Inferior parietal cortex (tissue), 1 donor: ENCODE measurements around the gene RIN3.

Experiments used
- DNase-seq: peaks from one replicate; pipeline ENCODE4 v3.0.0-alpha.2; 2016; ENCODE audit errors: extremely low spot score

Gene RIN3

DNA sequence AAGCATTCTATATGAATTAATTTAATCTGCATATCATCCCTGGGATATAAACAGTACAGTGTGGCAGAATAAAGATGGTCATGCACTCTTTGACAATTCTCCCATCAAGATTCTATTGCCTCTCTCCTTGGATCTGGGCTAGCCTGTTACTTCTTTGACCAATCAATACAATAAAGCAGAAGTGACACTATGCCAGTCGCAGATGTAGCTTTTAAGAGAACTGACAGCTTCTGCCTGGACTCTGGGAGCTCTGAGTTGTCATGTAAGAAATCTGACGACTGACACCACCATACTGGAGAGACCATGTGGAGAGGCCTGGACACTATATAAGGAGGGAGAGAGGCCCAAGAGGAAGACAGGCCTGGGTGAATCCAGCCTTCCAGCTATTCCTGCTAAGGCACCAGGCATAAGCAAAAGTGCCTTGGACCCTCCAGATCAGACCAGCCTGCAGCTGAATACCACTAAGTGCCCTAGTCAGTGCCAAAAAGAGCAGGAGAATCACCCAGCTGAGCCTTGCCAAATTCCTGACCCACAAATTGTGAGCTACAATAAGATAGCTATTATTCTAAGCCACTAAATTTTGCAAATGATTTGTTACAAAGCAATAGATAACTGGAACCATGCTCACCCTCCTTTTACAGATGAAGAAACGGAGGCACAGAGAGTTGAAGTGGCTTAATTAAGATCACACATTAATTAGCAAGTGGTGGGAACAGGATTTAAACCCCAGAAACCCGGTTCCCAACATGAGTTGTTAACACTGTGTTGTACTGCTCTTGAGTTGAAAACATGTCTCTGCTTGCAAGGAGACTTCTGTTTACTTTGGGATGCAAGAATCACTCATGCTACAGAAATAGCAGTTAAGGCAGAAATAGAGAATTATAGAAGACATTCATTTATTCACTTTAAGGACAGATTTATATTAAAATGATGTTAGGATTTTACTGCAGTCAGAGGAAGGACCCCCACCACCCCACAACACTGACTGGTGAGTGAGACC, 84.6 kb downstream of the RIN3 start:
- no peak for DNase-seq

DNA sequence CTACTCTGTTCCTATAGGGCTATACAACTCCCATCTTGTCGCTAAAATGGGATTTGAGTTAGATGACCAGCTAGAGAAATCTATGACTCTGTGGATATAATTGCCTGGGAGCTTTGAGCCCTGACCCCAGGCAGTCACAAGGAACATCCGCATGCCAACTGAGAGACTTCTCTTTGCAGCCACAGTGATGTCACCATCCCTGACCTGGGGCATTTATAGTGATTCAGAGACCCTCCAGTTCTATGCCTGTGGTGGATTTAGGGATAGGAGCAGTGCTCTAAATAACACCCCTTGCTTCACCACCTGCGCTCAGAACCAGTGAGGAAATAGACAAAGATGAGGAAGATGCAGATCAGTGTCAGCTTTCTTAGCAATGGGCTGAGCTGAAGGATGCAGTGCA, 86.2 kb downstream of the RIN3 start:
- DNase-seq = no peak

DNA sequence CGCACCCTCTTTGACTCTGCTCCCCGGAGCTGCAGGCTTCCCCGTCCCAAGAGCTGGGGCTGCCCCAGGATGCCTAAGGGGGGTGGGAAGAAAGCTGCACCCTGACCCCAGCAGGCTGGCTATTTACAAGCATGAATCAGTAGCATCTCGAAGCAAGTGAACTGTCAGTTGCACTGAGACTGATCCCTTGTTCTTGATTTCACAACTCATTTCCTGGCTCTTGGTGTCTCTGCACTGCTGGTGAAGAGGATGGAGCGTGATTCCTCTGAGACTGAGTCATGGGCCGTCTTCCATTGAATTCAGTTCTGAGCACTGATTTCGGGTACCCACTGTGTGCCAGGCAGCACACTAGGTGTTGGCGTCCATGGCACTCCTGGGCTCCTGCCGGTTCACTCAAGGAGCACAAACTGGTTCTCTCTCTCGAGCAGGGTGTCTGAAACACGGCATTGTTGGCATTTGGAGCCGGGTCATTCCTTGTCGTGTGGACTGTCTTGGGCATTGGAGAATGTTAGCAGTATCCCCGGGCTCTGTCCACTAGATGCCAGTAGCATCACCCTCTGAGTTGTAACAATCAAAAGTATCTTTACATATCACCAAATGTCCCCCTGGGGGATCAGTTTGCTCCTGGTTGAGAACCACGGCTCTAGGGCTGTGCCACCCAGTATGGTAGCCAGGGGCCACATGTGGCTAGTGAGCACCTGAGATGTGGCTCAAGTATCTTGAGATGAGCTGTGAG, 86.9 kb downstream of the RIN3 start:
- no peak for DNase-seq

DNA sequence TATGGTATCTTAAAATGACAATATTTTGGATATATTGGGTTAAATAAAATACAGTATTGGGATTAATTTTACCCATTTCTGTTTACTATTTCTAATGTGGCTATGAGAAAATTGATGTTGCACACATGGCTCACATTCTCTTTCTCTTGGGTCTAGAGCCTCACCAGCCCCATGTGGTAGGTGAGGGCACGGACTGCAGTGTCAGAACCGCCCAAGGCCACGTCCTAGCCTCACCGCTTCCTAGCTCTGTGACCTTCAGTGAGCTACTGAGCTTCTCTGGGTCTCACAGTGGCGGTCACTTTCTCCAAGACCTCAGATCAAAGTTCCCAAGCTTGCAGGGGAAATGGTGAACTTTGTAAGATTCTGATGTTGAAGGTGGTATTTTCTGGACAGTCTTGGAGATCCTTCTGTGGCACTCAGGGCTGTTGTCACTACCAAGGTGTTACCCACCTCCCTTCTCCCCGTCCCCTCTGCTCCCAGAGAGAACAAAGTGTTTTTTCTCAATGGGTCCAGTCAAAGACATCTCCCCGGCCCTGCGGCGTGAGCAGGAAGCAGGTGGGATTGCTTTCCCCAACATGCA, 87.6 kb downstream of the RIN3 start:
- DNase-seq = no peak

DNA sequence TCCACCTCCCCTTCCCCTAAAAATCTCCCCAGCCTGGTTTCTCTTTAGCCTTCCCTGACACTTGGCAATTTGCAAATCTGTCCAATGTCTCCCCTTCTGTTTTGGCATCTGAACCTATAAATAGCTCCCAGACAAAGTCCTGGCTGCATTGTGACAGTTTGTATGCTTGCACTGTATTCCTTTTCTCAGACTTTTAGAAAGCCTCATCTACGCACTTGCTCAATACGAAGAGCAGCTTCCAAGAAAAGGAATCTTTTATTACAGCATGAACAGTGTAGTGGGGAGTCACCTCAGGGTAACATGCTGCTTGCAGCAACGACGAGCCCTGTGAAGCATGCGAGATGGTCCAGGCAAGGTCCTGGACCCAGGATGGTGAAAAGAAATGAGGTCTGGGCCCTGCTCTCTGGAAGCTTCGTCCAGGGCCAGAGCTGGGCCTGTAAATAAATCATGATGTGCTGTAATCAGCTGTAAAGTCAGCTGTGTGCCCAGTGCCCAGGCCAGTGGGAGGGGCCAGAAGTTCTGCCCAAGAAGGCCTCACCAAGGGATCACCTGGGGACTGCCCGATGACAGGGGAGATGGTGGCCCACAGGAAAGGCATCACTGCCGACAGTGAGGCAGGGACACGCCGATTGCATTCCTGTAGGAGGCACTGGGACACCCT, 88.3 kb downstream of the RIN3 start:
- no peak for DNase-seq

DNA sequence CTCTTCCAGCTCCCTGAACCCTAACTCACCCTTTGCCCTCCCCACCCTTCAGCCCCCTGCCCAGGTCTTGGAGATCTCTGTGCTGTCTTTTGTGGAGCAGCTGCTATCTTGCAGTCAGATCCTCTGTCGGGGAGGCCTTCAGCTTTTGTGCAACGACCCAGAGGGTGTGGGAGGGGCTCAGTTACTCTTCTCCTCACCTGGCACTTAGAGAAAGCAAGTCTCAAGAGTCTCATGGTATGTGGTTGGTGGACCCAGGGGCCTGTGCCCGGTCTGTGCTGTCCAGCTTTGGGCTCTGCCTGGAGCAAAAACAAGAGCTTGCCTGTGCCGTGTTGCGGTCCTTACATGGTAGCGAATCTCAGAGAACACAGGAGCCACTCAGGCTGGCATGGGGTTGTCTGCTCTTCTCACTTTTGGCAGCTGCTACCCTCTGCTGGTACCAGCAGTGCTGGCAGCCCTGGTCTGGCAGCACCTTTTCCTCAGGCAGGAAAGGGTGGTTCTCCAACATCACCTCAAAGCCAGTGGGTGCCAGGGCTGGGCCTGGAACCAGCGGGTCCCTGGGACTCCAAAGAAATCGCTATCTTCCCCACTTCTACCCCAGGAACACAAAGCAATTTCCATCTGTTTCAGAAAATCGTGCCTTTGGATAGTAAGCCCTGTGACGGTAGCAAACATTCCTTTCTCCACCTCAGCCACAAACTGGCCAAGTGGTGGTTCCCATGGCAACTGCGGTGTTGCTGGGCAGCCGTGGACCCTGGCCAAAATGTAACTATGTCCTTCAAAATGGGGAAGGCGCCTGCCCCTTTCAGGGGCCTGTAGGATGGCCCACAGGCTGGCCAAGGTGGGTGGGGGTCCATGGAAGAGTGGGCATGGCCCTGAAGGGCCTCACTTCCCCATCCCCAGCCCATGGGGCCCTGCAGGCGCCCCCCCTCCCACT, 90.0 kb downstream of the RIN3 start:
- DNase-seq = peak; percentile 54

DNA sequence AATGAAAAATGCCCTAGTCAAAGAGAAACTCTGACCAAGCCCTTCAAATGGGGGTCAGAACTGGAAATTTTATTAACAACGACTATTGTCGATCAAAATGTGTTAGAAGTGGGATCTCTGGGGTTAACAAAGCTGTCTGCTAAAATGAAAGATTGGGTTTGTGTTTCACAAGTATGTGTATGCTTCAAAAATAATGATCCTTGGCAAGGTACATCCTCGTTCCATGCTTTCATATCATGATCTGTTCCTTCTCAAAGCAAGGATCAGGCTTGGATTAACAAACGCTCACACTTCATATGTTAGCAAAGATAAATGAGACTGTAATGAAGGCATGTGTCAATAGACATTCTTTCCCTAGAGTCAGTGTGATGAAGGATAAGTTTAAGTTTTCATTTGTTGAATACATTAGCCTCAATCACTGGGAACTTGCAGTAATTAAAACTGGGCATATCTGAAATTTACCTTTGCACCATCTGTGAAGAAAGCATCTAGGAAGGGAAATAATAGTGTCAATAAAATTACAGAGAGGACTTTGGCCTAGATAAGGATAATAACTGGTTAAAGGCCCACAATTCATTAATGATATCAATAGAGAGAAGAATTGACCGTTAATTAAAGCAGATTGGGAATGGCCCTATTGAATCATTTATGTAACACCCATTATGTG, 91.8 kb downstream of the RIN3 start:
- no peak for DNase-seq

DNA sequence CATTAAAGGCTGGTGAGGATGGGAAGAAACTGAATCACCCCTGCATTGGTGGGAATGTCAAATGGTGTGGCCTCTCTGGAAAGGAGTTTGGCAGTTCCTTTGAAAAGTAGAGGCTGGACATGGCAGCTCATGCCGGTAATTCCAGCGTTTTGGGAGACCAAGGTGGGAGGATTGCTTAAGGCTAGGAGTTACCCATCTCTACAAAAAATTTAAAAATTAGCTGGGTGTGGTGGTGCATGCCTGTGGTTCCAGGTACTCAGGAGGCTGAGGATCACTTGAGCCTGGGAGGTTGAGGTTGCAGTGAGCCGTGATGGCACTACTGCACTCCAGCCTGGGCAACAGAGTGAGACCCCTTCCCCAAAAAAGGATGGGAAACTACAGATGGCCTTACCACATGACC, 93.7 kb downstream of the RIN3 start:
- DNase-seq = no peak

DNA sequence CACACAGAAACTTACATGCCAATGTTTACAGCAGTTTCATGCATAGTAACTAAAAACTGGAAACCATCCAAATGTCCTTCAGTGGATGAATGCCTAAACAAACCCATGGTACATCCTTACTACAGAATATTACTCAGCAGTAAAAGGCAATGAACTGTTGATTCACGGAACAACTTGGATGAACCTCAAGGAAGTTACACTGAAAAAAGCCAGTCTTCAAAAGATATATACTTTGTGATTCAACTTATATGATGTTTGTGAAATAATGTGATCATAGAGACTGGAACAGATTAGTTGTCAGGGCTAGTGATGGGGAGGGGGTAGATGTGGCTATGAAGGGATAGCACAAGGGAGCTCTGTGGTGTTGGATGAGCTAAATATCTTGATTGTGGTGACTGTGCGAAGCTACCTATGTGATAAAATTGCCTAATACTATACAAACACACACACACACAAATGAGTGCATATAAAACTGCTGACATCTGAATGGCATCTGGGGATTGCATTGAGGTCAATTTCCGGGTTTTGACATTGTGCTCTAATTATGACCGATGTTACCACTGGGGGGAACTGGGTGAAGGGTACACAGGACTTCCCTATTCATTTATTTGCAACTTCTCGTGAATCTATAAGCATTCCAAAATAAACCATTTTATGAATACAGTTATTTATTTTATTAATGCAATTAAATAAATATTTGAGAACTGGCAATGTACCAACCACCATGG, 94.3 kb downstream of the RIN3 start:
- no peak for DNase-seq

DNA sequence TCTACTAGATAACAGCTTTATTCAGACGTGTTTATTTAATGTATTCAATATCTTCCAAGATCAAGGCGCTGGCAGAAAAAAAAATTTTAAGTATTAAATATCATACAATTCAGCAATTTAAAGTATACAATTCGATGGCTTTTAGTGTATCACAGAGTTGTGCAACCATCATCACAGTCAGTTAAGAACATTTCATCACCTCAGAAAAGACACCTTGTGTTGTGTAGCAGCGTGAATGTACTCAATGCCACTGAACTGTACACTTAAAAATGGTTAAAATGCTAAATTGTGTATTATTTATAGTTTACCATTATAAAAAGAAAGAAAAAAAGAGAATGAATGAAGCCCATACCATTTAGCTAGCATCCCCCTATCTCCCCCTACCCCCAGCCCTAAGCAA, 96.4 kb downstream of the RIN3 start:
- DNase-seq = no peak

DNA sequence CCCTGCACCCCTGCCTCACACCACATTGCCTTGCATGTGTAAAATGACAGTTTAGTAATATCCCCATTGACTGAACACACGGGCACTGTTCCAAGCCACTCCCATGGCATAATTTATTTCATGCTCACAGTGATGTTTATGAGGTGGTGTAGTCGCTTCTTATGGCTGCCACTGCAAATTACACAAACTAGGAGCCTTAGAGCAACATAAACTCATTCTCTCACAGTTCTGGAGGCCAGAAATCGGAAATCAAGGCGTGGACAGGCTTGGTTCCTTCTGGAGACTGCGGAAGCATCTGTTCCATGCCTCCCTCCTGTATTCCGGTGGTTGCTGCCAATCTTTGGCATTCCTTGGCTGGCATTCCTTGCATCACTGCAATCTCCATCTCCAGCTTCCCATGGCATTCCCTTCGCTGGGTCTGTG, 97.3 kb downstream of the RIN3 start:
- no peak for DNase-seq

DNA sequence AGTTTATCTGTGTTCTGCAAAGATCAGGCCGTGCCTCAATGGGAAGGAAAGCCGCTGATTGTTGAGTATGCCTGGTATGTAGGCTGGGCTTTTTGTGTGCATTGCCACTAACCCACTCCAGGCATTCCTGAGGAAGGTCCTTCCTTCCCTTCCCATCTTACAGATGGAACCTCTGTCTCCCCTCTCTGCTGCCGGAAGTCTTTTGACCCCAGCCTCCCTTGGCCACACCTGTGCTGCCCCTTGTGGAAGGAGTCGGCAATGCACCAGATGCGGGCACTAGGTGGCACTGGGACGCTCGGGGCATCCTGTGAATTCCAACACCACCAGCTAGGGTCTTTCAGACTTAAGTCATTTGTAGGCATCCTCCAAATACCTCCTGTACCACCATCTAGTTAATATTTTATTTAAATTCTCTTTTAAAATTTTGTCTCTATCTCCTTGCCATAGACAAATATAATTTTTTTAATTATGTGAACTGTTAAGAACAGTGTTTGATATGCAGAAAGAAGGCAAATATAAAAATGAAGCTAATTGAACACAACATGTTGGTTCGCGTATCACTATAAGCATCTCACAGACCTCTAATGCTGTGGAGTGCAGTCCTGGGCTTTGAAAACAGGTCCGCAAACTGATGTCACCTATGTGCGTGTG, 99.6 kb downstream of the RIN3 start:
- DNase-seq = no peak

DNA sequence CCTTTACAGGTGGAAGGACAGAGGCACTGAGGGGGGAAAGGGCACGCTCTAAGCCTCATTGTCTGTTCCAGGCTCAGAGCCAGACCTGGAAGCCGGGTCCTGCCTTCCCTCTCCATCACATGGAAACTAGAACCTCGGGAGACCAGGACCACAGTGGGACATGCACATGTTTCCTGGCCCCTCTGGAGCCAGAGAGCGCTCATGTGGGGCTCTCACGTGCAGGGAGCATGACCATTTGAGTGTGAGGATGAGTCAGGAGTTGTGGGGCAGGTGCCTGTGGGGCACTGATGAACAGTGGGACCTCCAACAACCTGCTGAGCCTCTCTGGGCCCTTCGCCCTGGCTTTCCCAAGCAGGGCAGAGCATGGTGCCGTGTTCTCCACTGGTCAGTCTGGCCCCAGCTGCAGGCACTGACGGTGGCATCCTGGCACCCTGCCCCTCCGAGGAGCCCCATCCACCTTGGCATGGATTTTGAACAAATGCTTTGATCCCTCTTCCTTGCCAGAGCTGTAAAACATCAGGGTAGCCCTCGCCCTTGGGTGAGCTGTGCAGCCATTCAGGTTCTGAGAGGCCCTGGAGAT, 100.2 kb downstream of the RIN3 start:
- DNase-seq = no peak

DNA sequence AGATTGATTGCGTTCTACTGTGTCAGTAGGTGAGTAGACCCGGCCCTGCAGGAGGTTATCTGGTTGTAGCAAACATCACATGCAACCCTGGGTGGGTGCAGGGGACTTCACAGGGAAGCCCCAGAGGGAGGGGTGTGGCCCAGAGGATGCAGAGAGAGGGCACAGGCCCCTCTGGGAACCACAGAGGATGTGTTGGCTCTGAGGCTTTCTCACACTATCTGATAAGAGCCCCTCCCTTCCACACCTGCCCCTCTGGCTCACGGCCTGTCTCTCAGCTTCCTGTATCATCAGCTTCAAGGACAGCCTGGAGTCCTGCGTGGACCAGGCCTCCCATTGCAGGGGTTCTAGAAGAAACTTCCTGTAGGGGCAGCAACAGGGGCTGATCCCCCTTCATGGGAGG, 101.9 kb downstream of the RIN3 start:
- DNase-seq = no peak

DNA sequence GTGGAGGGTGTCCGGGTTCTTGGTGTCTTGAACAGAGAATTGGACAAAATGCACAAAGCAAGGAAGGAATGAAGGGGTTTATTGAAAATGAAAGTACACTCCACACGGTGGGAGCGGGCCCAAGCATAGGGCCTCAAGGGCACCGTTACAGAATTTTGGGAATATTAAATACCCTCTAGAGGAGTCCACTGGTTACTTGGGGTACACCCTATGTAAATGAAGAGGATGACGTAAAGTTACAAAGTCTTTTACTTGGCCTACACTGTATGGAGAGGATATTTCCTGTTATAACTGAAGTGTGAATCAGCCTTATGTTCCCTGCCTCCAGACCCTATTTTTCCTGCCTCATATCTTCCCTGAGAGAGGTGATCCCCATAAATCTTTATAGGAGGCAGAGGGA, 102.6 kb downstream of the RIN3 start:
- DNase-seq = no peak

DNA sequence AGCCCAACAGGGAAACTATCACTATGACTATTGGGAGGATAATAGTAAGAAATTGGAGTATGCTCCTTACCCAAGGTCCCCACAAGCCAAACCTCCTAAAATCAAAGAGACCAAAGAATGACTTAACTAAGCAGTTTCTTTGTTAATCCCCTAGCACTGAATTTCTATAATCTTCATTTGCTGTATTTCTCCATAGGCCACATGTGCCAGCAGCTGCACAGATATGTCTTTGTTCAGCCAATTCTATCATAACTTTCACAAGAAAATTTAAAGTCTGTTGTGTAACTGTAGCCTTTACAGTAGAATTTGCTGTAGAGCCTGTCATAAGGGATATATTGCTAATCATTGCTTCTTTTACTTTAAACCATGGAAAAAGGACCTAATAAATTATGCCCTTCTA, 104.0 kb downstream of the RIN3 start:
- DNase-seq = no peak

DNA sequence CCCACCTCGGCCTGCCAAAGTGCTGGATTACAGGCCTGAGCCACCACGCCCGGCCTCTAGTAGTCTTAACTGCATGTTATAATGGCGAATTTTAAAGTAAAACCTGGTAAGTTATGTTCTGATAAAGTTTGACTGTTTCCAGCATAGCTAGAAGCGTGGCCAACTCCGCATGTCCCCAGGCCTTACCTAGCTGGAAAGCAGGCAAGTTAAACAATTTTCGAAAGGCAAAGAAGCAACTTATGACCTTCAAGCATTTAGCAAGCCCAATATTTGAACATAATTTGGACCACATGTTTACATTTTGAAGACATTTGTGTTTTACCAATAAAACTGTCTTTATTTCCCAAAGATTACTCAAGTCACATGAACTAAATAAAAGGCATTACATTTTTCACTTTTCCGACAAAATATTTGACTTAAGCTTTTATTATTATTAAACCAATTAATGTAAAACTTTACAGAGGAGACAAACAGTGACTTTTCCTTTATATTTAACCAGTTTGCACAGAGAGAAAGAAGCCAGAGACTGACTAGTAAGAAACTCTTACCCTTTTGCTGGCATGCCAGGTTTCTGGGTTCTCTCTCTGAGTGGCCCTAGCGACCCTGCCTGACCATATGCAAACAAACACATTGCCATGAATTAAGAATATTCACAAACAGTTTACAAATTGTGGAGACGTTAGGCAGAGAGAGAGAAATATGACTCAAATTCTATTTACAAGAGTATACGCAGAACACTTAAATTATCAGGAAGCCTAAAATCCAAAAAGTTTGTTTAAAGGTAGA, 106.3 kb downstream of the RIN3 start:
- DNase-seq = no peak

DNA sequence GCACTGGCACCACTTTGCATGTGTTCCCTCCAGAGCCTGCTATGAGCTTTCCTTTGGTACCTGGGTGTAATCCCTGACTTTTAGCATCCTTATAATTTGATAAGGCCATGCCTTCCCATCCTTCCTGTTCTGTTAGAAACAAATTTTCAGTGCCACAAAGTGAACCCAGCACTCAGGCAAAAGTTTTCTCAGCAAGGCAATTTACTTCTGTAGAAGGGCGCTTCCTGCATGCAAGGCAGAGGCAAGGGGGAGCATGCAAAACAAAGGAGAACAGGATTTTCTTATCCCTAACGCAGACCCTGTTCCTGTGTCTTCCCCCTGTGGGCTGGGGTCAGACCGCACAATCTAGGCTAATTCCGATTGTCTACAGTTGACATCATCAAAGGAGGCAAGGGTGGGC, 108.7 kb downstream of the RIN3 start:
- DNase-seq = no peak
